ENCODE measurements around the gene NFE2L1.
"Not testable (repeated sequence)": the region's sequence is repeated elsewhere in the genome, so short reads cannot be mapped to it uniquely, and the experiment has no call there.

Gene NFE2L1

DNA sequence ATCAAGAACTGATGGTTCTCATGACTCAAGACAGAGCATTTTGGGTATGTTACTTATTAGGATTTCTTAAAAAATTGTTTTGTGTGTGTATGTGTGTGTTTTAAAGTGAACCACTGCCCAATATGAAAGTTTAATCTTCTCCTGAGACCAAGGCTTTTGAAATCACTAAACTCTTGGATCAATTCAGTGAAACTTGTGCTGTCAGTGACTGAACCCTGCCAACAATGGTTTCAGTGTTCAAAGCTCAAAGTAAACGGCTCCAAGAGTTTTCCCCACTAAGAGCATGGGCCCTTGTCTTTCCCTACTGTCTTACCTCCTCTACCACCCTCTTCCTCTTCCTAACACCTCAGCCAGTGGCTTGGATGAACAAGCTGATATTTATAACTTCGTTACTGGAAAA, 22.0 kb downstream of the NFE2L1 start:
- DNase-seq = no peak

DNA sequence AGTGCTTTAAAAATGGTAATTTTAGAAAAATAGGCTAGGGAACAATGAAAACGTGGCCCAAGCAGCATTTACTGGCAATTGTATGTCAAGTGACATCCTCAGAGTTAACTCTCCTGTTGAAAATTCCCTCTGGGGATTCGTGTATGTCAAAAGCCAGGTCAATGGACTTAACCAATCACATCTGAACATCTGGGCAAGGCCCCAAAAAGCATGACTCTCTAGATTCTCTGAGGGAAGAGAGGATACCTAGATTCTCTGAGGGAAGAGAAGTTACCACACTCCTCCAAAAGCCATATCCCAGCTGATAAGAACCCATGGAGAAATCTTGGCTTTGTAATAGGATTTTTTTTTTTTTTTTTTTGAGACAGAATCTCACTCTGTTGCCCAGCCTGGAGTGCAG, 23.5 kb downstream of the NFE2L1 start:
- DNase-seq = no peak

DNA sequence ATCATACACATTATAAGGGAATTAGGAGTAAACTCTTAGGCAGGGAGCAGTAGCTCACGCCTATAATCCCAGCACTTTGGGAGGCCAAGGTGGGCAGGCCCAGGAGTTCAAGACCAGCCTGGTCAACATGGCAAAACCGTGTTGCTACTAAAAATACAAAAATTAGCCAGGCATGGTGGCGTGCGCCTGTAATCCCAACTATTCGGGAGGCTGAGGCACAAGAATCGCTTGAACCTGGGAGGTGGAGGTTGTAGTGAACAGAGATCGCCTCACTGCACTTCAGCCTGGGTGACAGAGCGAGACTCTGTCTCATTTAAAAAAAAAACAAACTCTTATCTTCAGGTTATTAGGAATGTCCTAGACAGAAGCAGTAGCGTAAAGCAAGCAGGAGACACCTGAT, 24.7 kb downstream of the NFE2L1 start:
- not testable (repeated sequence) for DNase-seq

DNA sequence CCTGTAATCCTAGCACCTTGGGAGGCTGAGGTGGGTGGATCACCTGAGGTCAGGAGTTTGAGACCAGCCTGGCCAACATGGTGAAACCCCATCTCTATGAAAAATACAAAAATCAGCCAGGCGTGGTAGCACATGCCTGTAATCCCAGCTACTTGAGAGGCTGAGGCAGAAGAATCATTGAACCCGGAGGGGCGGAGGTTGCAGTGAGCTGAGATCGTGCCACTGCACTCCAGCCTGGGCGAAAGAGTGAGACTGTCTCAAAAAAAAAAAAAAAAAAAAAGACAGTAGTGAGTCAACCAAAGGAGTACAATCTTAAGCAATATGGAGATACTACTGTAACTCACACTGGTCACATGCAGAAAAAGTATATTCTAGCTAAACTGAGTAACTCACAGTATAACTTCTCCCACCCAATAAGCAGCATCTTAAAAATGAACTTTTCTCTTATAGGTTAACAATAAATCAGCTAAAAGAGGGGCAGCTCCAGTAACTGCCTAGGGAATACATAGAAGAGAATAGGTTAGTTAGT, 25.5 kb downstream of the NFE2L1 start:
- not testable (repeated sequence) for DNase-seq

DNA sequence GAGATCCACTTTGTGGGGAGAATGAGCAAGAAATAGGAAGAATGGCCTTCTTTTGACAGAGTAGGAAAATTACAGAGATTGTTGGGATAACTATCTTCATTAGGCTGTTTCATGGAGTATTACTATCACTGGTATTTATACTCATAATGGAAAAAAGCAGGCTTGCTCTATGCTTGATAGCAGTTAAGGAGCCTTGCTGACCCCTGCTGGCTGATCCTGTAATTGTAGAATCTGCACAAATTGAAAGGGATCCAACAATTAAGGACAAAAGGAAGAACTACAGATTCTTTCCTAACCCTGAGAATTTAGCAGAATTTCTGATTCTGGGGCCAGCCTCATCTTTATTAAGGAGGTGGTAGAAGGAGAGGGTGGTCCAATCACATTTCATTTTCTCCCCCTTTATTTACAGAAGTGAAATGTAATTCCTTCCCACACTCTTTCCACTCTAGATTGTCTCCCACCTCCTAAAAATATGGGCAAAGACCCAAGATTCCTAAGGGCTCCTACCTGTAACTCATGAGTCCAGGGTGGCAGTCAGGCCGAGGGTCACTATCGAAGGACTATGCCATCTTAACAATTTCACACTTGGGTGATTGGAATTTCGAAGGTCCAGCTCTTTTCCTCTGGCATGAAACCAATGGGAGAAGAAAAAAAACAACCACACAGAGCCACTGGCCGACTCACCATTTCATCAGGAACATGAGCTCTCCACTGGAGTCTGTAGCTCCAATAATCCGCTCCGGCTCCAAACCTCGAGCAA, 26.3 kb downstream of the NFE2L1 start:
- peak; percentile 20 for DNase-seq

DNA sequence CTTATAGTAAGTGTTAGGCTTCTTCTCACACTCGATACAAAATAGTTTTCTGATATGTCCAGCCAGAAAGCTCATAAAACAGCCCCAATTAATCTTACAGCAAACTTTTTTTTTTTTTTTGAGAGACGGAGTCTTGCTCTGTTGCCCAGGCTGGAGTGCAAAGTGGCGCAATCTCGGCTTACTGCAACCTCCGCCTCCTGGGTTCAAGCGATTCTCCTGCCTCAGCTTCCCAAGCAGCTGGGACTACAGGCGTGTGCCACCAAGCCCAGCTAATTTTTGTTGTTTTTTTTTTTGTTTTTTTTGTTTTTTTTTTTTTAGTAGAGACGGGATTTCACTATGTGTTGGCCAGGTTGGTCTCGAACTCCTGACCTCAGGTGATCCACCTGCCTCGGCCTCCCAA, 29.0 kb downstream of the NFE2L1 start:
- DNase-seq = not testable (repeated sequence)

DNA sequence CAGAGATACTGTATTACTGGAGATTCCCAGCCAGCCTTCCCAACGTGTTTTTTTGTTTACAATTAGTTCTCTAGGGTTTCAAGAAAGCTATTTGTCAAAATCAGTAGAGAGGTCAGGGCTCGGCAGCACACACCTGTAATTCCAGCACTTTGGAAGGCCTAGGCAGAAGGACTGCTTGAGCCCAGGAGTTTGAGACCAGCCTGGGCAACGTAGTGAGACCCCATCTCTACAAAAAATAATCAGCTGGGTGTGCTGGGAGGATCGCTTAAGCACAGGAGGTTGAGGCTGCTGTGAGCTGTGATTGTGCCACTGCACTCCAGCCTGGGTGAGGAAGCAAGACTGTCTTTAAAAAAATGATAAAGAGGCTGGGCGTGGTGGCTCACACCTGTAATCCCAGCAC, 33.7 kb downstream of the NFE2L1 start:
- DNase-seq = no peak

DNA sequence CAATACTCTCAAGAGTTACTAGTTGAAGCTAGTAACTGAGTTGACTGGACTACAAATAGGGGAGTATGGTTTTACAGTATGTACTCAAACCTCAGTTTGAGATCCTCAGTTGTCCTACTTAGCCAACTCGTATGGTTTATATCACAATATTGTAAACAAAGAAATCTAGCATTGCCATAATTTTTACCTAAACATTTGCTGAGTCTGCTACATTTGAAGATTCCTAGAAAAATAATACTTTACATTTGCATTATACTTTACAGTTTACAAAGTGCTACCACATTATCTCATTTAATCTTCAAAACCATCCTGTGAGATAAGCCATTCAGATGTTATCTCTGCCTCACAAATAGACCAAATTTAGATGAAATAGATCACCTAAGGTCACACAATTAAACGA, 36.8 kb downstream of the NFE2L1 start:
- no peak for DNase-seq

DNA sequence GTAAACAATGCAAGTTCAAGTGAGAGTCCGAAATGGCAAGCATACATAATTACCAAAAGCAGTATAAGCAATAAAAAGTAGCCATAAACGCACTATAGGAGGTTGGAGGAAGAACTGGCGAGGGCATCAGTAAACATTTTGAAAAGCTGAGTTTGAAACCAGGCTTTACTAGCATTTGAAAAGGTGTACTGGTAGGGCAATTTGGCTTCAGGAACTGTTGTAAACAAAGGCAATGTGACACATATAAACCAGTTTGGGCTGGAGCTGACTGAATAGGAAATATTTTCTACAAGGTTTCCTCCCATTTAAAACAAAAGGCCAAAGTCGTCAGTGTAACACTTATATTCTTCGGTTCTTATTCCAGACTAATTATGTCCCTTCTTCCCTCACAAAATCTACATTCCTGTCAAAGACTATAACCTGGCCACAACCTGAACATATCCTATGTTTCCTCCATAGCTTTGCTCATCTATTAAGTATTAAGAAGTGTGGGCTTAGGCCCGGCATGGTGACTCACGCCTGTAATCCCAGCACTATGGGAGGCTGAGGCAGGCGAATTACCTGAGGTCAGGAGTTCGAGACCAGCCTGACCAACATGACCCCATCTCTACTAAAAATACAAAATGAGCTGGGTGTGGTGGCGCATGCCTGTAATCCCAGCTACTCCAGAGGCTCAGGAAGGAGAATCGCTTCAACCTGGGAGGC, 45.3 kb downstream of the NFE2L1 start:
- DNase-seq = no peak

DNA sequence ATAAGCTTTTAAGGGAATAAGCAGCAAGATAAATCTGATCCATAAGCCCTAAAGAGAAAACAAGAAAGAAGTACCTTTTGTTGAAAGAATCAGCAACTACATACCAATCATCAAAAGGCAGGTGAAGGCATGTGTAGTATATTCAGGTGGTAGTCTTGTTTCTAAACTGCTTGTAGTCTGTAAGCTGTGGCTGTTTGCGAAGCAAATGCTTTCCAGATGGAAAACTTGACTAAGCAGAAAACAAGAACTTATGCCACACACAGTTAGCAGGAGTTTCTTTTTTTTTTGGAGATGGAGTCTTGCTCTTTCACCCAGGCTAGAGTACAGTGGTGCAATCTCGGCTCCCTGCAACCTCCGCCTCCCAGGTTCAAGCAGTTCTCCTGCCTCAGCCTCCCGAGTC, 47.5 kb downstream of the NFE2L1 start:
- DNase-seq = no peak

DNA sequence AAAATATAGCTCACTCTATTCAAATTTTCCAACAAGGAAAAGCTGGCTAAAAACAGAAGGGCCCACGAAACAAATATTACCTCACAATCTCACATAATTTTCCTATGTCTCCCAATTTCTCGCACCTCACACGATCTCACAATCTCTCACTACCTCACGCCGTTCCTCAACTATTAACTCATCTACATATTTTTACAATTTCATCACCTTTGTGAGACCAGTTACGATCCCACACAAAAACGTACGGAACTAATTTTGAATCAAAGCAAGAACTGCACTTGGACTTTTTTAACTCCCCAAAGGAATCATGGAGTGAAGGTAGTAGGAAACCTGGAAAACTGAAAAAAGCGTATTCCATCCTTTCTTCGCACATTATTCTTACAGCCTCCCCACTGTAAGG, 52.0 kb downstream of the NFE2L1 start:
- DNase-seq = no peak

DNA sequence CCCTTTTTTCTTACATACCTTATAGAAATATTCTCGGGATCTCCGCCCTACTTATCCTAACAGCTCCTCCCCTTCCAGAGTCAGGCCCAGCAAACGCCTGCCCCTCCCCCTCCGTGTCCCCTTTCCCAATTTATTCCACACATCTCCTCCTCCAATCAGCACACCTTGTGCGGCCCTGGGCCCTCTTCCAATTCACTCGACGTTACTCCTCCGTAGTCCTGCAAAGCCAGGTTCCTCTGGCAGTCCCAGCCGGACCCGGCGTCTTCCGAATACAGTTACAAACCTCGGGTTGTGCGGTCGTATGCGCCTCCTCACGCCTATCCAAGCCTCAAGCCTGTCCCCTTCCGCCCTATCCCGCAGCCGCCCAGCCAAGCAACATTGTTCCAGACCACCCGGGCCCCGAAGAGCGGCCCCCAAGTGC, 52.4 kb downstream of the NFE2L1 start:
- peak; percentile 46 for DNase-seq

DNA sequence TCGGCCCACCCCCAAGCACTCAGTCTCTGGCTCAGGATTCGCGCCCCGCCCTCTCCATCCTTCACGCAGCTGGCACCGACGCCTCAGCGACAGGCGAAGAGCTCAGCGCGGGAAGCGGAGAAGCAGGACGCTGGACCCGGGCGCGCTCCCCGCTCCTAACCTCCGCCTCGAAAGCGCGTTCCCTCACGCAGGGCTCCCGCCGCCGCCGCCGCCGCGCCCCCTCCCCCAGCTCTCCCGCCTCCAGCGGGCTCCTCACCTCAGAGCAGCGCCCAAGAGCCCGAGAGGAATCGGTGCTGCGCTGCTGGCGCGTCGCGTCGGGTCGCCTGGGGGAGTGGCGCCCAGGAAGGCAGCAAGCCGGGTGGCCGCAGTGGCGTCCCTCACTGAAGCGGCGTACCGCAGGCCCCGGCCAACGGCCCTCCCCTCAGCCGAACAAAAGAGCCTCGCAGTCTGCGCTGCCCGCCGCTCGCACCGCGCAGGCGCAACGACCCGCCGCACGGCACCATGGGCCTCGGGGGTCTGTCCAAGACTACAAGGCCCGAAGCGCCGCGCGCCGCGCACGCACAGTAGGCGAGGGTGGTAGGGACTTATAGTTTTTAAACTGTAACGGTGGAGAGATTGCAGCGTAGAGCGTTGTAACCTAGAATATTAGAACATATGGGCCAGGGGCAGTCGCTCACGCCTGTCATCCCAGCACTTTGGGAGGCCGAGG, 53.0 kb downstream of the NFE2L1 start, which contains the start of gene CBX1:
Gene CBX1 (minus strand): TSS at position 467 of the 709 bp plus-strand sequence. CDS start 24,474 bp downstream, outside the sequence.
- peak; percentile 88 for DNase-seq

DNA sequence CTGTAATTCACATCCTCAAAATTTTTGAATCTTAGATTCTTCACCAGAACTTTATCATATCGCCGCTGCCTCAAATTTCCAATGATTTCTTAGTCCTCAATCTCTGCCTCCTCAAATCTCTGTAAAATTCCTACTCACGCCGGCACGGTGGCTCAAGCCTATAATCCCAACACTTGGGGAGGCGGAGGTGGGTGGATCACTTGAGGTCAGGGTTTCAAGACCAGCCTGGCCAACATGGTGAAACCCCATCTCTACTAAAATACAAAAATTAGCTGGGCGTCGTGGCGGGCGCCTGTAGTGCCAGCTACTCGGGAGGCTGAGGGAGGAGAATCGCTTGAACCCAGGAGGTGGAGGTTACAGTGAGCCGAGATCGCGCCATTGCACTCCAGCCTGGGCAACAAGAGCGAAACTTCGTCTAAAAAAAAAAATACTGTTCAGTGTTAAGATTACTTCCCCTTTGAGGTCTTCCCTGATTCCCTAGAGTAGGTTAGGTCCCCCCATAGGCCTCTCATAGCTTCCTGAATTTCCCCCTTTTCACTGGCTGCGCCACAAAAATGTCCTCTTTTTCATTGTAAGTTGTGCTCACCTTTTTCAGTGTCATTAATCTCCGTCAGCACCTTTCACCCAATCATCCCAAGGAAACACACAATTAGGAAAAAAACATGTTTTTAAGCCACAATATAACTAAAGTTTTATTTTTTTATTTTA, 54.0 kb downstream of the NFE2L1 start:
- DNase-seq = no peak

DNA sequence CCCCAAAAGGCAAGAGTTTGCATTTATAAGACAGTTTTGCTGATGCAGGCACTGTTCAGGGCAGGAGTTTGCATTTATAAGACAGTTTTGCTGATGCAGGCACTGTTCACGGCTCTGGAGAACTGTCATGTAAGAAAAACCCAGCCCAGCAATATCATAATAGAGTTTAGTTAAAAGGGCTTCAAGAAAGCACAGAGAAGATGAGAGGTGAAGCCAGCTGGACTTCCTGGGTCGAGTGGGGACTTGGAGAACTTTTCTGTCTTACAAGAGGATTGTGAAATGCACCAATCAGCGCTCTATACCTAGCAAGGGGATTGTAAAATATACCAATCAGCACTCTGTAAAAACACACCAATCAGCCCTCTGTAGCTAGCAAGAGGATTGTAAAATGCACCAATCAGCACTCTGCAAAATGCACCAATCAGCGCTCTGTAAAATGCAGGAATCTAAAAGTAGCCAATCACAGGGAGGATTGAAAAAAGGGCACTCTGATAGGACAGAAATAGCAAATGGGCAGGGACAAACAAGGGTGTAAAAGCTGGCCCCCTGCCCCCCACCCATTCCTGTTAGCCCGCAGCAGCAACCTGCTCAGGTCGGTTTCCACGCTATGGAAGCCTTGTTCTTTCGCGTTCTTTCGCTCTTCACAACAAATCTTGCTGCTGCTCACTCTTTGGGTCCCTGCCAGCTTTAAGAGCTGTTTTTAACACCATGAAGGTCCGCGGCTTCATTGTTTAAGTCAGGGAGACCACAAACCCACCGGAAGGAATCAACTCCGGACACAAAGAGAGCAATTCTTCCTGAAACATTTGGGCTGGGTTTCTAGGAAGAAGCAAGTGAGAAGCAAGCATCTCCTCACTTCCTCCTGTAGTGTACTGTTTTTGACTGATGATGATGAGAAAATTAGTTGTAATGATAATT, 54.9 kb downstream of the NFE2L1 start:
- no peak for DNase-seq

DNA sequence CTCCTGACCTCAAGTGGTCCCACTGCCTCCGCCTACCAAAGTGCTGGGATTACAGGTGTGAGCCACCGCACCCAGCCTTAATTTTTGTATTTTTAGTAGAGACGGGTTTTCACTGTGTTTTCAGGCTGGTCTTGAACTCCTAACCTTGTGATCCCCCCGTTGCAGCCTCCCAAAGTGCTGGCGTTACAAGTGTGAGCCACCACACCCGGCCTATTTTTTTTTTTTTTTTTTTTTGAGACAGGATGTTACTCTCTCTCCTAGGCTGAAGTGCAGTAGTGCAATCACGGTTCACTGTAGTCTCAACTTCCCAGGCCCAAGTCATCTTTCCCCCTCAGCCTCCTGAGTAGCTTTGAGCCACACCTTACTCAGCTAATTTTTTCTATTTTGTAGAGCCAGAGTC, 56.3 kb downstream of the NFE2L1 start:
- DNase-seq = no peak

DNA sequence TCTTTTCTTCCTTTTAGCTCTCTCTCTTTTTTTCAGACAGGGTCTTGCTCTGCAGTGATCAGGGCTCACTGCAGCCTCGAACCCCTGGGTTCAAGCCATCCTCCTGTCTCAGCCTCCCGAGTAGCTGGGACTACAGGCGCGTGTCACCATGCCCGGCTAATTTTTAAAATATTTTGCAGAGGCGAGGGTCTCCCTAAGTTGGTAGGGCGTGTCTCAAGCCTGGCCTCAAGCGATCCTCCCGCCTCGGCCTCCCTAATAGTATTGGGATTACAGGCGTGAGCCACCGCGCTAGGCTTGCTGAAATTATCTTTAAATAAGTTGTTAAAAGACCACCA, 58.6 kb downstream of the NFE2L1 start:
- DNase-seq = no peak

DNA sequence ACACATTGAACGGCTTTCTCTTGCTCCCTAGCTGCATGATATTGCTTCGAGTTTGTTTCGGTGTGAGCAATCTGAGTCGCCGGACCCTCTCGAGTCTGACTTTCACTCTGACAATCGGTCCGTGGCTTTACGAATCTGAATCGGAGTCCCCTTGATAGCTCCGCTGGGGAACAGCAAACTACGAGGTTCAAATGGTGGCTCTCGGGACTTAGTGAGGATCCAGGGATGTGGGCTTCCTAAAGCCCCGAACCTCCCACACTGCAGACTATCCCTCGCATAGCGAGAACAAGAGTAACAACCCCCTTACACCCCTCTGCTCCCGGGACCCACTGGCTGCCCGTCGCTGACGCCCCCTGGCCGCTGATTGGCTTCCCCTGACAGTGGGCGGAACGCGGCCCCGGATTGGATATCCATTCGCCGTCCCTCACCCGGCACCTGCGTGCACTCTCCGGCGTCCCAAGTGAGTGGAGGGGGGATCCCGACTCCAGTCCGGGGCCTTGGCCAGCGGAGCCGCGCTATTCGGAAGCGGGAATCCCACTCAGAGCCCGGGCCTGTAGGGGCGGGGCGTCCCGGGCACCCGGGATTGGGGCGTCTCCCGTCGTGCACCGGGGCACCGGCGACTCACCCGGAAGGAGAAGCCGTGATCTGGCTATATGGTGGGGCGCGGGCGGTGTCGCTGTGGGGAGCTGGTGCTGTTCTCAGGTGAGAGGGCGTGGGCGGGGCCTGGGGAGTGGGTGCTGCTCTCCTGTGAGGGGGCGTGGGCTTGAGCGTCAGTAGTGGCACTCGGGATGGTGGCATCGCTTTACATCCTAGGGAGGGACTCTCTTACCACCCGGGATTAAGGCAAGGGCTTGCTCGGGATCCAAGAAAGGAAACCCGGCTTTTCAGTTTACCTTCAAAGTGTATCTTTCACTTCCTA, 59.2 kb downstream of the NFE2L1 start, which contains the start of gene SNX11:
Gene SNX11 (plus strand): TSS at position 630 of the 919 bp plus-strand sequence. CDS start 4,278 bp downstream, outside the sequence.
- peak; percentile 77 for DNase-seq

DNA sequence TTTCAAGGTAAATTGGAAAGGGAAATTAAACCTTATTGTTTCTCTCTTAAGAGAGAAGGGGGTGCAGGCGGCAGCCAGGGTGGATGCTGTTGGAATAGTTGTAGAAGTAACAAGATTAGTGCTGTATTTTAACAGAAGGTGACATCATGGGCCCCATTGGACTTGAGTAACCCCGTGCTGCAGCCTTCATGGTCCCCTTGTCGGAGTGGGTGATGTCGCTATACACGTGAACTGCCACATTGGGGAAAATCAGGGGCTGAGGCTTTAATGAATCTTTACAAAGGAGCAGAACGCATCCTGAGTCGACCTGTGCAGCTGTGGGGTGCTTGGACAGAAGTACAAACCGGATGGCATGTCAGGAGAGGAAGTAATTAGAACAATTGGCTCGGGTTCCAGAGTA, 62.6 kb downstream of the NFE2L1 start:
- DNase-seq = no peak
